Measurements from ENCODE around the gene VPS13C.

VPS13C gene

DNA sequence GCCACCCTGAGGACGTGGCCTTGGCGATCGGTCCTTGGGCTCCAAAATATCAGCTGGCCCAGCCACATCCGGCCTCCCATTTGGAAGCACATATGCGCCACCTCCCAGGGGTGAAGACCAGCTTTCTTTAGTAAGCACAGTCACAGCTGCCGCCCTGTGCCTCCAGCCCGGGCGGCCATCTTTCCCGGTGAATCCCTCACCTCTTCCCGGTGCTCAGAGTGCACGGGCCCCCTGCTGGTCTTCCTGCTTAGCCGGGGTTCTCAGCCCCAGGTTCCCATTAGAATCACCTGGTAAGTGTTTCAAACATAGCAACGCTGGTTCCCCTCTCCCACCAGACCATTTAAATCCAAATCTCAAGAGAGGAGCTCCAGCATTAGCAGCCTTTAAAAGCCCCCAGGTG is 232.2 kb downstream of the VPS13C start:
- Histone ChIP-seq H3K9me2 (replicated peaks; ENCODE audit: control insufficient read depth, low read length) (no peaks in the 10 kb centered on the region), H3K4me1 (ENCODE audit: control insufficient read depth, low read length) (no peaks in the 10 kb centered on the region), H3K27me3 (ENCODE audit: control insufficient read depth, low read length) (no peaks in the 10 kb centered on the region), H3K79me2 (ENCODE audit: control insufficient read depth, low read length) (no peaks in the 10 kb centered on the region), H3K9me3 (ENCODE audit: control insufficient read depth, insufficient read depth, low read length) (no peaks in the 10 kb centered on the region), H3K27ac (ENCODE audit: low read depth, low read length) (no peak overlapping the region), H4K20me1 (ENCODE audit: control insufficient read depth, insufficient read depth, low read depth, low read length) (no peaks in the 10 kb centered on the region), H3K4me2 (ENCODE audit: low read length) (no peak overlapping the region), H3K36me3 (ENCODE audit: control insufficient read depth, low read length) (no peaks in the 10 kb centered on the region), H3K4me3 (ENCODE audit: low read length) (no peak overlapping the region), H3F3A (ENCODE audit: control insufficient read depth, insufficient read depth) (no peaks in the 10 kb centered on the region)
- TF ChIP-seq, protein P1, sequence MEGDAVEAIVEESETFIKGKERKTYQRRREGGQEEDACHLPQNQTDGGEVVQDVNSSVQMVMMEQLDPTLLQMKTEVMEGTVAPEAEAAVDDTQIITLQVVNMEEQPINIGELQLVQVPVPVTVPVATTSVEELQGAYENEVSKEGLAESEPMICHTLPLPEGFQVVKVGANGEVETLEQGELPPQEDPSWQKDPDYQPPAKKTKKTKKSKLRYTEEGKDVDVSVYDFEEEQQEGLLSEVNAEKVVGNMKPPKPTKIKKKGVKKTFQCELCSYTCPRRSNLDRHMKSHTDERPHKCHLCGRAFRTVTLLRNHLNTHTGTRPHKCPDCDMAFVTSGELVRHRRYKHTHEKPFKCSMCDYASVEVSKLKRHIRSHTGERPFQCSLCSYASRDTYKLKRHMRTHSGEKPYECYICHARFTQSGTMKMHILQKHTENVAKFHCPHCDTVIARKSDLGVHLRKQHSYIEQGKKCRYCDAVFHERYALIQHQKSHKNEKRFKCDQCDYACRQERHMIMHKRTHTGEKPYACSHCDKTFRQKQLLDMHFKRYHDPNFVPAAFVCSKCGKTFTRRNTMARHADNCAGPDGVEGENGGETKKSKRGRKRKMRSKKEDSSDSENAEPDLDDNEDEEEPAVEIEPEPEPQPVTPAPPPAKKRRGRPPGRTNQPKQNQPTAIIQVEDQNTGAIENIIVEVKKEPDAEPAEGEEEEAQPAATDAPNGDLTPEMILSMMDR (IDR thresholded peaks at IDR 0.05; ENCODE audit: low read depth, low read length, poor library complexity, severe bottlenecking): no peak
- no peak for TF ChIP-seq EZH2phosphoT487 (IDR thresholded peaks at IDR 0.05; ENCODE audit: borderline replicate concordance, low read length)

DNA sequence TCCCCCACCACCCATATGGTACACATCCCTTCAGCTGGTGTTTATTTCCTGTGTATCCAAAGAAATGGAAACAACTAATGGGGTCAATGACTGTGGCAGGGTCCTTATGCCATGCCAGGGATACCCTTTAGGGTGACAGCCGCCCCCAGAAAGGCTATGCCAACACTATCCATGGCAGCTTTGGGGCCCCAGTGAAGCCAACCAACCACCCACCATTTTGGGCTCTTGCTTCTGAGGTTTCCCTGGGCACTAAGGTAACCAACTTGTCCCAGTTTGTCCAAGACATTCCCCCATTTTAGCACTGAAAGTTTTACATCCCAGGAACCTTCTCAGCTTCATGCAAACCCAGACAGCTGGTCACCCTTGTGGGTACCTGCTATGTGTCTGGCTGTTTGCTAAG is 233.1 kb downstream of the VPS13C start:
- no peaks in the 10 kb centered on the region for H3K9me2 ChIP-seq (replicated peaks; ENCODE audit: control insufficient read depth, low read length)
- no peaks in the 10 kb centered on the region for H3K79me2 ChIP-seq (ENCODE audit: control insufficient read depth, low read length)
- no peaks in the 10 kb centered on the region for H4K20me1 ChIP-seq (ENCODE audit: control insufficient read depth, insufficient read depth, low read depth, low read length)
- H3F3A ChIP-seq (ENCODE audit: control insufficient read depth, insufficient read depth): no peaks in the 10 kb centered on the region
- no peak overlapping the region for H3K4me2 ChIP-seq (ENCODE audit: low read length)
- H3K9me3 ChIP-seq (ENCODE audit: control insufficient read depth, insufficient read depth, low read length): no peaks in the 10 kb centered on the region
- H3K4me1 ChIP-seq (ENCODE audit: control insufficient read depth, low read length): no peaks in the 10 kb centered on the region
- no peak overlapping the region for H3K27ac ChIP-seq (ENCODE audit: low read depth, low read length)
- H3K4me3 ChIP-seq (ENCODE audit: low read length): no peak overlapping the region
- no peaks in the 10 kb centered on the region for H3K27me3 ChIP-seq (ENCODE audit: control insufficient read depth, low read length)
- no peaks in the 10 kb centered on the region for H3K36me3 ChIP-seq (ENCODE audit: control insufficient read depth, low read length)
- TF ChIP-seq, protein P1 (IDR thresholded peaks at IDR 0.05; ENCODE audit: low read depth, low read length, poor library complexity, severe bottlenecking): no peak
- no peak for TF ChIP-seq EZH2phosphoT487 (IDR thresholded peaks at IDR 0.05; ENCODE audit: borderline replicate concordance, low read length)

DNA sequence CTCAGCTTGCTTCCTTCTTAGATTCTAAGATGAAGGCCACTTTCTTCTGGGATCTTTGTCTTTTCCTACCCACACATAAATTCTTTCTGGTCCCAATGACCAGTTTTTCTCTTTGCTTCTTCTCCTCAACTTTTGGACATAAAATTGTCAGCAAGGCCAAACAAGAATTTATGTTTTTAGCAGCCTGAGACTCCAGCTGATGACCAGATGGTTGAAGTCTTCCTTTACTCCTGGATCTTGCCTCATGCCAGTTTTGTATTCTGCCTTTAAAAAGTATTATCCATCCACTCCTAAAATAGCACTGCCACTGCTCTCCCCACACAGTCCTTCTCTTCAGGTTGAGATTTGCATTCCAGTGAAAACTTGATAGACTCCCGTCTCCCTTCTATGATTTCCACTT is 236.0 kb downstream of the VPS13C start:
- Histone ChIP-seq H3K4me1 (ENCODE audit: control insufficient read depth, low read length) (no peaks in the 10 kb centered on the region), H3K27ac (ENCODE audit: low read depth, low read length) (no peak overlapping the region), H3K9me2 (replicated peaks; ENCODE audit: control insufficient read depth, low read length) (no peaks in the 10 kb centered on the region), H3K4me3 (ENCODE audit: low read length) (no peak overlapping the region), H3K9me3 (ENCODE audit: control insufficient read depth, insufficient read depth, low read length) (no peaks in the 10 kb centered on the region), H4K20me1 (ENCODE audit: control insufficient read depth, insufficient read depth, low read depth, low read length) (no peaks in the 10 kb centered on the region), H3K4me2 (ENCODE audit: low read length) (no peak overlapping the region), H3K27me3 (ENCODE audit: control insufficient read depth, low read length) (no peaks in the 10 kb centered on the region), H3K36me3 (ENCODE audit: control insufficient read depth, low read length) (no peaks in the 10 kb centered on the region), H3K79me2 (ENCODE audit: control insufficient read depth, low read length) (no peaks in the 10 kb centered on the region), H3F3A (ENCODE audit: control insufficient read depth, insufficient read depth) (no peaks in the 10 kb centered on the region)
- TF ChIP-seq EZH2phosphoT487 (IDR thresholded peaks at IDR 0.05; ENCODE audit: borderline replicate concordance, low read length): no peak
- TF ChIP-seq, protein P1 (IDR thresholded peaks at IDR 0.05; ENCODE audit: low read depth, low read length, poor library complexity, severe bottlenecking): no peak

DNA sequence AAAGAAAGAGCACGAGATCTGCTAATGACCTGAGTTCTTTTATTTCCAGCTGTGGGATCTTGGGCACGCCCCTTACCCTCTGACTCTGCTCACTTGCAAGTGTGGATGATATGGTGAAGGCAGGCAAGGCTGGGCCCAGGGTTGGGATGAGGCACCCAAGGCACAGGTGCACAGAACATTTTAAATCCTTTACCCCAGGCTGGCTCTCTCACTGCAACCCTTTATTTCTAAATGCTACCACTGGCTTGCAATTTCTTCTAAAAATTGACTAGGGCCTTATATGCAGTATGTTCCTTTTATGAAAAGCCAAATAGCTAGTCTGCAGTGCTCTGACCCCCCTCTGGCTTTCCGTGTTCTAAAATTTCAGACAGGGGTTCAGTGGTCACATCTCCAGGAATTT is 237.7 kb downstream of the VPS13C start:
- Histone ChIP-seq H3K4me1 (ENCODE audit: control insufficient read depth, low read length) (no peaks in the 10 kb centered on the region), H3K27ac (ENCODE audit: low read depth, low read length) (no peak overlapping the region), H4K20me1 (ENCODE audit: control insufficient read depth, insufficient read depth, low read depth, low read length) (no peaks in the 10 kb centered on the region), H3K79me2 (ENCODE audit: control insufficient read depth, low read length) (no peaks in the 10 kb centered on the region), H3K9me2 (replicated peaks; ENCODE audit: control insufficient read depth, low read length) (no peaks in the 10 kb centered on the region), H3F3A (ENCODE audit: control insufficient read depth, insufficient read depth) (no peaks in the 10 kb centered on the region), H3K4me3 (ENCODE audit: low read length) (no peak overlapping the region), H3K4me2 (ENCODE audit: low read length) (no peak overlapping the region), H3K36me3 (ENCODE audit: control insufficient read depth, low read length) (no peaks in the 10 kb centered on the region), H3K27me3 (ENCODE audit: control insufficient read depth, low read length) (no peaks in the 10 kb centered on the region), H3K9me3 (ENCODE audit: control insufficient read depth, insufficient read depth, low read length) (no peaks in the 10 kb centered on the region)
- TF ChIP-seq EZH2phosphoT487 (IDR thresholded peaks at IDR 0.05; ENCODE audit: borderline replicate concordance, low read length): no peak
- TF ChIP-seq, protein P1 (IDR thresholded peaks at IDR 0.05; ENCODE audit: low read depth, low read length, poor library complexity, severe bottlenecking): no peak
